A549 (cell line): ENCODE measurements around the gene ARID3A.

Source experiments
- BHLHE40 ChIP-seq: IDR thresholded peaks from 2 replicates; pipeline ENCODE4 v1.6.1; 2012; ENCODE audit warnings: low read depth, low read length, inconsistent platforms
- CHD4 ChIP-seq: fragments of 200-600 bp; sonication (generic); IDR thresholded peaks from 2 replicates; pipeline ENCODE4 v1.6.1; 2016; ENCODE audit warnings: antibody characterized with exemption, mild to moderate bottlenecking, borderline replicate concordance
- CTCF ChIP-seq: fragments of >200 bp; sonication (Bioruptor Twin); formaldehyde crosslinking; IDR thresholded peaks from 3 replicates; pipeline ENCODE4 v1.5.1; 2016
- JUNB ChIP-seq: fragments of >200 bp; sonication (Bioruptor Twin); formaldehyde crosslinking; IDR thresholded peaks from 2 replicates; pipeline ENCODE4 v1.6.1; 2016
- MYC ChIP-seq: IDR thresholded peaks from 2 replicates; pipeline ENCODE4 v1.6.1; 2012; ENCODE audit warnings: mild to moderate bottlenecking, inconsistent platforms, low read length, improper control_type of control experiment, borderline replicate concordance
- NFE2L2 ChIP-seq: fragments of 150-350 bp; conservative IDR thresholded peaks from 2 replicates; pipeline ENCODE4 v1.6.1; 2014; ENCODE audit warnings: low read length
- NPAS2 ChIP-seq: fragments of 250-450 bp; sonication (Bioruptor Pico); IDR thresholded peaks from 2 replicates; pipeline ENCODE4 v1.8.0; 2022; ENCODE audit warnings: mild to moderate bottlenecking, moderate library complexity, borderline replicate concordance
- POLR2A ChIP-seq: IDR thresholded peaks from 2 replicates; pipeline ENCODE4 v1.6.1; 2012; ENCODE audit warnings: mild to moderate bottlenecking, low read length
- REST ChIP-seq: fragments of 200-600 bp; sonication (generic); IDR thresholded peaks from 2 replicates; pipeline ENCODE4 v1.6.1; 2016; ENCODE audit warnings: antibody characterized with exemption, mild to moderate bottlenecking, moderate library complexity
- TF ChIP-seq, protein P1 (sequence below): fragments of 250-450 bp; sonication (Bioruptor Pico); IDR thresholded peaks from 2 replicates; pipeline ENCODE4 v1.5.0; 2021; ENCODE audit warnings: mild to moderate bottlenecking, moderate library complexity, borderline replicate concordance
- TF ChIP-seq, protein P2 (sequence below): IDR thresholded peaks from 2 replicates; pipeline ENCODE4 v1.6.1; 2012

DNA sequence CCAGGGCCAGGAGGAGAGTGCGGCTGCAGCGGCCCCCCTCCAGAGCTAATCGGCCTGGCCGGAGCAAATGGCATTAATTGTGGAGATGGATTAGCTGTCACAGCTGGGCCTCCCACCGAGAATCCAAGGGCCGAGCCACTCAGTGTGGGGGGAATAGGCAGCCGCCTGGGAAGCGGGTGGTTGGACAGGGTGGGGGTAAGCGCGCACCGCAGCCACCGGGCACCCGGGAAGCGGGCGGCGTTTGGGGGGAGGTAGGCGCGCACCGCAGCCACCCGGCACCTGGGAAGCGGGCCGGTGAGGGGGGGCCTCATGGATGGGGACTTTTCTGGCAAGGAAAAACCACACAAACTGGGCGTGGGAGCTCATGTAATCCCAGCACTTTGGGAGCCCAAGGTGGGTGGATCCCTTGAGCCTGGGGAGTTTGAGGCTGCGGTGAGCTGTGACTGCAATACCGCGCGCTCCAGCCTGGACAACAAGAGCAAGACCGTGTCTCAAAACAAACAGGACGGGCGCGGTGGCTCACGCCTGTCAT lies 22.5 kb upstream of the ARID3A start:
- TF ChIP-seq, protein P1, sequence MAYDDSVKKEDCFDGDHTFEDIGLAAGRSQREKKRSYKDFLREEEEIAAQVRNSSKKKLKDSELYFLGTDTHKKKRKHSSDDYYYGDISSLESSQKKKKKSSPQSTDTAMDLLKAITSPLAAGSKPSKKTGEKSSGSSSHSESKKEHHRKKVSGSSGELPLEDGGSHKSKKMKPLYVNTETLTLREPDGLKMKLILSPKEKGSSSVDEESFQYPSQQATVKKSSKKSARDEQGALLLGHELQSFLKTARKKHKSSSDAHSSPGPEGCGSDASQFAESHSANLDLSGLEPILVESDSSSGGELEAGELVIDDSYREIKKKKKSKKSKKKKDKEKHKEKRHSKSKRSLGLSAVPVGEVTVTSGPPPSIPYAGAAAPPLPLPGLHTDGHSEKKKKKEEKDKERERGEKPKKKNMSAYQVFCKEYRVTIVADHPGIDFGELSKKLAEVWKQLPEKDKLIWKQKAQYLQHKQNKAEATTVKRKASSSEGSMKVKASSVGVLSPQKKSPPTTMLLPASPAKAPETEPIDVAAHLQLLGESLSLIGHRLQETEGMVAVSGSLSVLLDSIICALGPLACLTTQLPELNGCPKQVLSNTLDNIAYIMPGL, result no peak
- TF ChIP-seq JUNB, result no peak
- TF ChIP-seq, protein P2, sequence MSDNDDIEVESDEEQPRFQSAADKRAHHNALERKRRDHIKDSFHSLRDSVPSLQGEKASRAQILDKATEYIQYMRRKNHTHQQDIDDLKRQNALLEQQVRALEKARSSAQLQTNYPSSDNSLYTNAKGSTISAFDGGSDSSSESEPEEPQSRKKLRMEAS, result no peak
- TF ChIP-seq BHLHE40, result no peak
- TF ChIP-seq CHD4, result no peak
- TF ChIP-seq NPAS2 (CRISPR knock-in tag), result no peak
- no peak for TF ChIP-seq MYC
- TF ChIP-seq CTCF, result no peak
- TF ChIP-seq POLR2A, result no peak
- no peak for TF ChIP-seq REST
- TF ChIP-seq NFE2L2, result no peak
